ENCODE results near the gene TMED6. TPM values are rescaled to one million over a fixed set of nuclear protein-coding genes. Genes with fewer than 3 reads are reported as not detected.
"Not testable (repeated sequence)": the region's sequence is repeated elsewhere in the genome, so short reads cannot be mapped to it uniquely, and the experiment has no call there.

TMED6 gene
- polyA plus RNA-seq, 5 donors: 2.3 to 4.4 (median 4.0) TPM

DNA sequence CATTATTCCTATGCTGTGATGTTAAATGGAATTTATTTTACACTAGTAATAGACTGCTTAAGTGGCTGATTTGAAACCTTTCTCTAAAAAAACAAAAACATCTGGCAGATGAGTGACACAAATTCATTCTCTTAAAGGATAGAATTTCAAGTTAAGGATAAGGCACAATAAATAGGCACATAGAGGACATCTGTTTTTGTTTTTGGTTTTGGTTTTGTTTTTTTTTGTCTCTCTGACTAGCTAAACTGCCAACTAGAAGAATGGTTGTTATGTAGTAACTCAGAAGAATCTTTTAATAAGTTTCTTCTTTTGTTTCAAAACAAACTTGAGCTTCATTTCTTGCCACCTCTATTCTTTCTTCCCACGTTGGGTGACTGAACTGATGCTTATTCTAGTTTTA is 45.6 kb downstream of the TMED6 start:
- no peak for DNase-seq

DNA sequence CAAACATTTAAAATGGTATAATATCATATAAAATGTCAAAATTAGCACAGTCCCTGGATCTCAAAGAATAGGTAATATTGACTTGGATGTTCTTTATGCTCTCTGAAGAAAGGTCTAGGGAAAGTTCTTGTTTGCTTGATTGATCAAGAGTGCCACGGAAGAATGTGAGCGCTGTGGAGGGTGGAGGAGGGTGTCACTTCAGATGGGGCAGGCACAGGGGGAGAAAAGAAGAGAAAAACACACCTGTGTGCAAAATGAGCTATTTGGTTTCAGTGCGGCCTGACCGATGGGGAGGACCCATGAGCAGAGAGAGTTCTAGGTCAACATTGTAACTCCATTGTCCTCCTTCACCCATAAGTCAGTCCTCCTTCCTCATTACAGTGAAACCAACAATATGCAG is 49.3 kb downstream of the TMED6 start:
- no peak for DNase-seq

- no peak for DNase-seq
These were observed 49.7 kb downstream of the TMED6 start for GRCh38 chr16:69301861-69302260.

GRCh38 chr16:69301187-69301586 is 50.4 kb downstream of the TMED6 start:
- no peak for DNase-seq

GRCh38 chr16:69298261-69298660 is 53.3 kb downstream of the TMED6 start:
- no peak for DNase-seq

DNA sequence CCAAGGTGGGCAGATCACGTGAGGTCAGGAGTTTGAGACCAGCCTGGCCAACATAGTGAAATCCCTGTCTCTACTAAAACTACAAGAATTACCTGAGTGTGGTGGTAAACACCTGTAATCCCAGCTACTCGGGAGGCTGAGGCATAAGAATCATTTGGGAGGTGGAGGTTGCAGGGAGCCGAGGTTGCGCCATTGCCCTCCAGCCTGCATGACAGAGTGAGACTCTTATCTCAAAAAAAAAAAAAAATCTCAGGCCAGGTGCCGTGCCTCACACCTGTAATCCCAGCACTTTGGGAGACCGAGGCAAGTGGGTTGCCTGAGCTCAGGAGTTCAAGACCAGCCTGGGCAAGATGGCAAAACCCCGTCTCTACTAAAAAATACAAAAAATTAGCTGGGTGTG is 54.8 kb downstream of the TMED6 start:
- DNase-seq: not testable (repeated sequence)

- DNase-seq: no peak
These were observed 57.5 kb downstream of the TMED6 start for GRCh38 chr16:69294051-69294450.

GRCh38 chr16:69293401-69293800 is 58.2 kb downstream of the TMED6 start:
- no peak for DNase-seq

Other genes starting within 250 kb of the TMED6 start
- gene HAS3, start 246.1 kb downstream of the TMED6 start, polyA plus RNA-seq (ENCODE audit: insufficient read depth in 1 of 5, insufficient read length in 5 of 5, low replicate concordance in 1 of 5): 100 to 1,000 TPM; 103 to 190 (median 176) TPM
- 100 to 1,000 TPM; 113 to 136 (median 126) TPM for gene CHTF8, start 219.2 kb downstream of the TMED6 start, polyA plus RNA-seq (ENCODE audit: insufficient read depth in 1 of 5, insufficient read length in 5 of 5, low replicate concordance in 1 of 5)
- gene UTP4, start 219.1 kb downstream of the TMED6 start, polyA plus RNA-seq (ENCODE audit: insufficient read depth in 1 of 5, insufficient read length in 5 of 5, low replicate concordance in 1 of 5): 10 to 100 TPM; 42.8 to 47.6 (median 46.4) TPM
- 10 to 100 TPM; 17.0 to 25.5 (median 22.1) TPM for gene SNTB2, start 164.6 kb downstream of the TMED6 start, polyA plus RNA-seq (ENCODE audit: insufficient read depth in 1 of 5, insufficient read length in 5 of 5, low replicate concordance in 1 of 5)
- 10 to 100 TPM; 37.1 to 51.6 (median 44.3) TPM for gene VPS4A, start 40.4 kb downstream of the TMED6 start, polyA plus RNA-seq (ENCODE audit: insufficient read depth in 1 of 5, insufficient read length in 5 of 5, low replicate concordance in 1 of 5)
- gene PDF, start 21.2 kb downstream of the TMED6 start, polyA plus RNA-seq (ENCODE audit: insufficient read depth in 1 of 5, insufficient read length in 5 of 5, low replicate concordance in 1 of 5): 10 to 100 TPM in 1 of 5 donors, 1 to 10 TPM in 4; 2.1 to 10.2 (median 3.6) TPM
- gene COG8, start 12.2 kb downstream of the TMED6 start, polyA plus RNA-seq (ENCODE audit: insufficient read depth in 1 of 5, insufficient read length in 5 of 5, low replicate concordance in 1 of 5): 10 to 100 TPM; 22.5 to 33.5 (median 29.0) TPM
- gene NIP7, start 12.0 kb downstream of the TMED6 start, polyA plus RNA-seq (ENCODE audit: insufficient read depth in 1 of 5, insufficient read length in 5 of 5, low replicate concordance in 1 of 5): 10 to 100 TPM; 25.9 to 36.7 (median 28.9) TPM
- gene TERF2, start 34.2 kb upstream of the TMED6 start, polyA plus RNA-seq (ENCODE audit: insufficient read depth in 1 of 5, insufficient read length in 5 of 5, low replicate concordance in 1 of 5): 10 to 100 TPM; 32.8 to 38.4 (median 35.0) TPM
- 100 to 1,000 TPM; 105 to 127 (median 109) TPM for gene CYB5B, start 72.8 kb upstream of the TMED6 start, polyA plus RNA-seq (ENCODE audit: insufficient read depth in 1 of 5, insufficient read length in 5 of 5, low replicate concordance in 1 of 5)
- gene NFAT5, start 214.2 kb upstream of the TMED6 start, polyA plus RNA-seq (ENCODE audit: insufficient read depth in 1 of 5, insufficient read length in 5 of 5, low replicate concordance in 1 of 5): 10 to 100 TPM; 31.4 to 64.5 (median 56.4) TPM

All from right lung (tissue), 5 donors.